AG04450 (cell line): ENCODE data around the gene GNB1L. TPM values are rescaled to one million over a fixed set of nuclear protein-coding genes. Genes with fewer than 3 reads are reported as not detected.

Experiments
- CTCF ChIA-PET: fragments of 300-600, 350-600 bp; formaldehyde crosslinking; extraction: SDS; loops from one replicate; lab custom pipeline; 2022; ENCODE audit warnings: antibody characterized with exemption, inconsistent platforms; lab: Charles Lee
- POLR2A ChIA-PET: fragments of 350-600 bp; formaldehyde crosslinking; extraction: SDS; loops from one replicate; lab custom pipeline; 2021; ENCODE audit warnings: antibody characterized with exemption, inconsistent platforms; lab: Yijun Ruan, JAX
- DNase-seq: peaks from one replicate; pipeline ENCODE4 v3.0.0-alpha.2; 2011; ENCODE audit warnings: low read depth, low spot score
- H3K27ac ChIP-seq: one replicate; pipeline ENCODE4 v1.5.1; 2012; ENCODE audit warnings: low read depth, low read length, control low read depth
- H3K27me3 ChIP-seq: one replicate; pipeline ENCODE4 v1.6.0; 2012; ENCODE audit warnings: low read length; ENCODE audit not compliant: control insufficient read depth, insufficient read depth
- H3K4me3 ChIP-seq: 2 replicates; pipeline ENCODE4 v1.5.1; 2011; ENCODE audit warnings: mild to moderate bottlenecking, low read depth, low read length, control low read depth
- H3K9me3 ChIP-seq: 2 replicates; pipeline ENCODE4 v1.5.1; 2012; ENCODE audit warnings: low read length; ENCODE audit not compliant: control insufficient read depth, insufficient read depth
- polyA plus RNA-seq: library from polyadenylated mRNA; depleted of rRNA; stranded (reverse); fragments of >200 nt; gene quantifications from 2 replicates; pipeline ENCODE4 v1.2.3, GENCODE V29; 2011
- TF ChIP-seq, protein P1 (sequence below): IDR thresholded peaks from 2 replicates; pipeline ENCODE4 v1.5.1; 2011; ENCODE audit warnings: low read depth, low read length, control low read depth, inconsistent platforms

Gene GNB1L
- polyA plus RNA-seq, 1 experiment: 1.3 TPM

DNA sequence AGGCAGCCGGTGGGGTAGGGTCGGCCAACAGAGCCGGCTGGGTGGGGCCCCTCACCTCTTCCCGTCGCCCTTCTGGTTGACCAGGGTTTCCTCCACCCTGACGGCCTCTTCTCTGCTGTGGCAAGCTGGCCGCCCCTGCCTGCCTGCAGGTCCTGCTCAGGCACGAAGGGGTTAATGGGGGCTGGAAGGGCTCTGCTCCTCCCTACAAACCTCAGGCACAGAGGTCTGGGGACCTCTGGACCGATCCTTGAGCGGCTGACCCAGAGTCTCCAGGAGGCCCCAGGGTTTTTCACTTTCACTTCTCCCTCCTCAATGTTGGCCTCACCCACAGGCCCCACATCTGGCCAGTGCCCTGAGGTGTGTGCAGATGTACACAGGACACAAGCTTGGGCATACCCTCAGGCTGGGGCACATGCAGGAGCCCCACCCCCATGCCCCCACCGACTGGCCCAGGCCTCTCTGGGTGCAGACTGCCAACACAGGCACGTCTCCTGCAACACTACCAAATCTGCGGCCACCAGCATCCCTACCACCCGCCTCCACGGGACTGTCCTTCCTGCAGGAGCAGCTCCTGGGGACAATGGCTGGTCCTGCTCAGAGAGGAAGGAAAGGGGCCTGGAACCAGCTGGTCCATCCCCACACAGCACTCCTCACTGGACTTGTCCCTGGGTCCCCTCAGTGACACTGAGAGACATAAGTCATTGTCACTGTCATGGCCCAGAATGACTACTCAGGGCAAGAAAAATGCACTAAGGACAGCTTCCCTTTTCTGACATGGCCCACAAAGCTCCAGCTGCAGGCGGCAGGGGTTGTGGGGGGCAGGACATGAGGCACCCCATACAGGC lies 97.3 kb downstream of the GNB1L start:
- H3K27me3 ChIP-seq: peaks cover 84% of the 10 kb centered on the region
- TF ChIP-seq, protein P1, sequence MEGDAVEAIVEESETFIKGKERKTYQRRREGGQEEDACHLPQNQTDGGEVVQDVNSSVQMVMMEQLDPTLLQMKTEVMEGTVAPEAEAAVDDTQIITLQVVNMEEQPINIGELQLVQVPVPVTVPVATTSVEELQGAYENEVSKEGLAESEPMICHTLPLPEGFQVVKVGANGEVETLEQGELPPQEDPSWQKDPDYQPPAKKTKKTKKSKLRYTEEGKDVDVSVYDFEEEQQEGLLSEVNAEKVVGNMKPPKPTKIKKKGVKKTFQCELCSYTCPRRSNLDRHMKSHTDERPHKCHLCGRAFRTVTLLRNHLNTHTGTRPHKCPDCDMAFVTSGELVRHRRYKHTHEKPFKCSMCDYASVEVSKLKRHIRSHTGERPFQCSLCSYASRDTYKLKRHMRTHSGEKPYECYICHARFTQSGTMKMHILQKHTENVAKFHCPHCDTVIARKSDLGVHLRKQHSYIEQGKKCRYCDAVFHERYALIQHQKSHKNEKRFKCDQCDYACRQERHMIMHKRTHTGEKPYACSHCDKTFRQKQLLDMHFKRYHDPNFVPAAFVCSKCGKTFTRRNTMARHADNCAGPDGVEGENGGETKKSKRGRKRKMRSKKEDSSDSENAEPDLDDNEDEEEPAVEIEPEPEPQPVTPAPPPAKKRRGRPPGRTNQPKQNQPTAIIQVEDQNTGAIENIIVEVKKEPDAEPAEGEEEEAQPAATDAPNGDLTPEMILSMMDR: no peak

DNA sequence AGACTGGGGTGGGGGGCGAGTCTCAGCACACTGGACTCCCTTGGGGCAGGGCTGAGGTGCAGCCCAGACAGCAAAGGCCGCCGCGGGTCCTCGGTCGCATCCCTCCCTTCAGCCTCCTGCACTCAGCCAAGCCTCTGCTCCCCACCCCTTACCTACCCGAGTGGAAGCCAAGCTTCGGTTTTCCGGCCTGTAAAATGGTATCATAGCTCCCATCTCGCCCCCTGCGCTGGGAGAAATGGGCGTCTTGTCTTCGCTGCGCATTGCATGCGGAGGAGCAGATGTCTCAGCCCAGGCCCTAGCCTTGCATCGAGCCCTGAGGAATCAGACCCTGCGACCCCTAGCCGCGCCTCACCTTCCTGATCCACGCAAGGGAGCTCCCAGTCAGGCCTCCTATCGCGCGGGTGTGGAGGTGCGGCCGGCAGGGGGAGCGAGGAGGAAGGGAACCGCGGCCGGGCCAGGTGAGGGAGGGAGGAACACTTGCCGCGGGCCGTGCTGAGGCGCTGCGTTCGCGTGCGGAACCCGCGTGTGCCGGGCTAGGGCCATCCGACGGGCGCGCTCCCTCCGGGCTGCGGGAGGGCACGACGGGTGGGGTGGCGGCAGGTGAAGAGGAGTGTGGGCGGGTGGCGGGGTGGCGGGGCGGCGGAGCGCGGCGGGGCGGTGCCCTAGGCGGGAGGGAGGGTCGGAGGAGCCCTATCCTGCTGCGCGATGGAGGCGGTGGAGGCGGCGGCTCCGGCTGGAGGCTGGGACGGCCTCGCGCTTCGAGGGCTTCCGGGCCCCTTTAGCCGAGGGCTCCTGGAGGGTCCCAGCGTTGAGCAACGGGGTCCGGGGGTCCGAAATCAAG lies 98.2 kb downstream of the GNB1L start:
- ChIA-PET CTCF (interaction anchor here (0.6 to 0.9 kb wide), 2 partner anchors 26 to 74 kb away, joined by 3 read pairs; no protein-coding TSS in a partner anchor), POLR2A (no interaction called here)
- peaks cover 80% of the 10 kb centered on the region for H3K27me3 ChIP-seq
- no peak for DNase-seq
- no peak overlapping the region for H3K4me3 ChIP-seq
- no peaks in the 10 kb centered on the region; the same call in 1 of the 2 replicates for H3K9me3 ChIP-seq
- TF ChIP-seq, protein P1: peak; percentile 40
- H3K27ac ChIP-seq: no peak overlapping the region

More for the DNA sequence above, 97.3 kb downstream of the GNB1L start:
- Histone ChIP-seq H3K9me3 (no peaks in the 10 kb centered on the region; the same call in 1 of the 2 replicates), H3K4me3 (no peak overlapping the region), H3K27ac (no peak overlapping the region)
- ChIA-PET CTCF (interaction anchor here (0.6 to 0.9 kb wide), 2 partner anchors 27 to 73 kb away, joined by 3 read pairs; no protein-coding TSS in a partner anchor), POLR2A (interaction anchor here (0.6 kb wide), 1 partner anchor 10 kb away, joined by 5 read pairs; no protein-coding TSS in a partner anchor)
- no peak for DNase-seq

DNA sequence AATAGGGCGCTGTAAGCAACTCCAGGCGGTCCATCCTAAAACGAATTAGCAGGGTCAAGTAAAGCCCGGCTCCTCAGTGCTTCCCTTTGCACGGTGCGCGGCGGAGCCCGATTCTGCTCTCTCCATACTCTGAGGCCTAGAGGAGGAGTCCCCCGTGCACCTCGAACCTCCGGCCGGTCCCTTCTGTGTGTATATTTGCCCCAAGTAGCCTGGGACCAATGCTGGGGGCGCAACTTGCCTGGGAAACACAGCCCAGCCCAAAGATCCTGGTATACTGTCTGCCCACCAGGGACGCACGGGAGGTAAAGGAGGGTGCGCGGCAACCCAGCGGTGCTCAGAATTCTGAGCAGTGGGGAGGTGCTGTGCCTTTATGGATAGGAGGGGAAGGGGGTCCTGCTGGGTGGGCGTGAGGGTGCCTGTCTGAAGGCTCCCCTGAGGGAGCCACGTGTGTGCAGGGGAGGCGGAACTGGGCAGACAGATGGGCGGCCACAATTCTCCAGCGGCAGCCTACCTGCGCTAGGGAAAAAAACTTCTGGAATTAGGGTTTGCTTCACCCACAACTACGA lies 98.9 kb downstream of the GNB1L start:
- Histone ChIP-seq H3K27me3 (peaks cover 78% of the 10 kb centered on the region), H3K9me3 (no peaks in the 10 kb centered on the region; the same call in 1 of the 2 replicates), H3K4me3 (no peak overlapping the region), H3K27ac (no peak overlapping the region)
- ChIA-PET POLR2A (no interaction called here), CTCF (no interaction called here)
- no peak for DNase-seq
- TF ChIP-seq, protein P1: peak; percentile 10; the same call in 1 of the 2 replicates

DNA sequence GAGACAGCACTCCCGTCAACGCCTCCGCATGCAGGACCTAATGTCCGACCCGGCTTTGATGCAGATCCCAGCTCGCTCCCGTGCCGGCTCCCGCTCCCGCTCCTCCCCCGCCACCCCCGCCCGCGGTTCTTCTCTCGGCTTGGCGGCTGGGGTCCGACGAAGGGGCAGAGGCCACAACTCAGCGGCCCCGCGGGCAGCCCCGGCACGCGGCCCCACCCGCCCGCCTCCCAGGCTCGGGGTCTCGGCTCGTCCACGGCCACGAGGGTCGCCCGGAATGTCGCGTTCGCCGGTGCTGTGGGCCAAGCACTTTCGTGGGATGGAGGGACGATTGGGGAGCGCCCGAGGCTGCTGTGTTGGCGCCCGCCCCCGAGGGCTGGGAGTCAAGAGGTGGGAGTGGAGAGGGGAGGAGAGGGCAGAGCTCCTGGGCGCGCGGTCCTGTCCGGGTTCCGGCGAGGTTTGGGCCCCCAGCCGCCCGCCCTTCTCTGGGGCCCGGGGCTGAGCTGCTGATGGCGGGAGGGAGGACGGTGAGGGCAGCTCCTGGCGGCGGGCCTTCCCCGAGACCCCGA lies 99.4 kb downstream of the GNB1L start:
- no peak for DNase-seq
- POLR2A ChIA-PET: interaction anchor here (1.3 kb wide), 1 partner anchor 21 kb away, joined by 3 read pairs; no protein-coding TSS in a partner anchor
- CTCF ChIA-PET: no interaction called here
- Histone ChIP-seq H3K4me3 (no peak overlapping the region), H3K9me3 (no peaks in the 10 kb centered on the region; the same call in 1 of the 2 replicates), H3K27me3 (peaks cover 77% of the 10 kb centered on the region), H3K27ac (no peak overlapping the region)
- TF ChIP-seq, protein P1: no peak
